K562 (cell line): Measurements from ENCODE around the gene C1orf174.

ENCODE experiments used
- EZH2 ChIP-seq: IDR thresholded peaks from 2 replicates; pipeline ENCODE4 v1.6.1; 2012; ENCODE audit warnings: low read depth, mild to moderate bottlenecking, inconsistent platforms, low read length, borderline replicate concordance
- NR3C1 ChIP-seq: sonication (generic); formaldehyde crosslinking; IDR thresholded peaks from 2 replicates; pipeline ENCODE4 v1.8.1; 2022; ENCODE audit warnings: missing genetic modification reagents
- NRF1 ChIP-seq, 2 experiments: fragments of 450-650 bp; IDR thresholded peaks in 1 of 2; conservative IDR thresholded peaks in 1 of 2; 2 replicates each; pipeline ENCODE4 v1.6.1; 2014; ENCODE audit warnings: mild to moderate bottlenecking in 2 of 2
- PHF20 ChIP-seq: fragments of 450-650 bp; IDR thresholded peaks from 2 replicates; pipeline ENCODE4 v1.6.1; 2018; ENCODE audit not compliant: partially characterized antibody
- POLR2A ChIP-seq: fragments of 450-650 bp; conservative IDR thresholded peaks from 2 replicates; pipeline ENCODE4 v1.6.1; 2016
- POLR2AphosphoS5 ChIP-seq: IDR thresholded peaks from 2 replicates; pipeline ENCODE4 v1.6.1; 2011; ENCODE audit warnings: mild to moderate bottlenecking, low read depth, low read length, moderate library complexity; ENCODE audit not compliant: control insufficient read depth, insufficient read depth
- USF2 ChIP-seq: sonication (generic); formaldehyde crosslinking; IDR thresholded peaks from 2 replicates; pipeline ENCODE4 v1.5.0; 2020; ENCODE audit warnings: missing genetic modification reagents
- YBX1 ChIP-seq: fragments of 450-650 bp; IDR thresholded peaks from 2 replicates; pipeline ENCODE4 v1.7.1; 2016; ENCODE audit warnings: mild to moderate bottlenecking
- TF ChIP-seq, protein P1 (sequence below), 3 experiments: IDR thresholded peaks in 2 of 3; conservative IDR thresholded peaks in 1 of 3; 2 replicates each; pipeline ENCODE4 v1.5.1; 2011 to 2012; ENCODE audit warnings: low read length in 3 of 3, mild to moderate bottlenecking in 3 of 3, control low read depth in 2 of 3, improper control_type of control experiment in 1 of 3, inconsistent platforms in 1 of 3, low read depth in 1 of 3, mixed read lengths in 1 of 3, moderate library complexity in 1 of 3; ENCODE audit not compliant: insufficient read depth in 2 of 3
- TF ChIP-seq, protein P2 (sequence below): sonication (generic); formaldehyde crosslinking; IDR thresholded peaks from 2 replicates; pipeline ENCODE4 v1.8.1; 2022; ENCODE audit warnings: missing genetic modification reagents
- TF ChIP-seq, protein P3 (sequence below), 2 experiments: fragments of 450-650 bp in 1 of 2; IDR thresholded peaks; 2 replicates each; pipeline ENCODE4 v1.6.1; 2011 to 2017; ENCODE audit warnings: low read depth in 2 of 2, antibody characterized with exemption in 1 of 2, borderline replicate concordance in 1 of 2, low read length in 1 of 2, mild to moderate bottlenecking in 1 of 2, mixed read lengths in 1 of 2; ENCODE audit not compliant: control insufficient read depth in 1 of 2

DNA sequence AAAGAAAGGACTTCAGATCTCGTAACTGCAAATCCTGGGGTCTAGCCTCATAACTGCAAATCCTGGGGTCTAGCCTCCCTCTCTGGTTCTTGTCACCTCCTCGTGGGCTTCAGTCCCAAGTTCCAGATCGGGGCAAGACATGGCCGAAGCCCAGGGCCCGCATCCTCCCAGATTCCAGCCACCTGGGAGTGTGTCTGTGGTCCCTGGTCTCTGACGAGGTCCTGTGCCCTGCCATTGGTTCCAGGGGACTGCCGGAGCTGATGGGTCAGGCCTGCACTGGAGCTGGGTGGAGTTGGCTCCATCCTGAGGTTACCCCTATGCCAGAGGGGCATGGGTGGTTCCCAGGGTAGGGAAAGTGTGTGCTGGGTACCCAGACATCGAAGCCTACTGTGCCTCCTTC, 17.7 kb upstream of the C1orf174 start:
- TF ChIP-seq PHF20 (no peak), NR3C1 (CRISPR knock-in tag) (no peak), POLR2A (no peak), USF2 (CRISPR knock-in tag) (no peak), YBX1 (no peak), NRF1 (conservative IDR thresholded peaks at IDR 0.05 in 1 of 2, IDR thresholded peaks at IDR 0.05 in 1 of 2) (no peak), EZH2 (no peak), POLR2AphosphoS5 (no peak)
- TF ChIP-seq, protein P1, sequence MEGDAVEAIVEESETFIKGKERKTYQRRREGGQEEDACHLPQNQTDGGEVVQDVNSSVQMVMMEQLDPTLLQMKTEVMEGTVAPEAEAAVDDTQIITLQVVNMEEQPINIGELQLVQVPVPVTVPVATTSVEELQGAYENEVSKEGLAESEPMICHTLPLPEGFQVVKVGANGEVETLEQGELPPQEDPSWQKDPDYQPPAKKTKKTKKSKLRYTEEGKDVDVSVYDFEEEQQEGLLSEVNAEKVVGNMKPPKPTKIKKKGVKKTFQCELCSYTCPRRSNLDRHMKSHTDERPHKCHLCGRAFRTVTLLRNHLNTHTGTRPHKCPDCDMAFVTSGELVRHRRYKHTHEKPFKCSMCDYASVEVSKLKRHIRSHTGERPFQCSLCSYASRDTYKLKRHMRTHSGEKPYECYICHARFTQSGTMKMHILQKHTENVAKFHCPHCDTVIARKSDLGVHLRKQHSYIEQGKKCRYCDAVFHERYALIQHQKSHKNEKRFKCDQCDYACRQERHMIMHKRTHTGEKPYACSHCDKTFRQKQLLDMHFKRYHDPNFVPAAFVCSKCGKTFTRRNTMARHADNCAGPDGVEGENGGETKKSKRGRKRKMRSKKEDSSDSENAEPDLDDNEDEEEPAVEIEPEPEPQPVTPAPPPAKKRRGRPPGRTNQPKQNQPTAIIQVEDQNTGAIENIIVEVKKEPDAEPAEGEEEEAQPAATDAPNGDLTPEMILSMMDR (IDR thresholded peaks at IDR 0.05 in 2 of 3, conservative IDR thresholded peaks at IDR 0.05 in 1 of 3; ENCODE audit: insufficient read depth in 2 of 3, low read depth in 1 of 3, low read length in 3 of 3), result no peak
- TF ChIP-seq, protein P2, sequence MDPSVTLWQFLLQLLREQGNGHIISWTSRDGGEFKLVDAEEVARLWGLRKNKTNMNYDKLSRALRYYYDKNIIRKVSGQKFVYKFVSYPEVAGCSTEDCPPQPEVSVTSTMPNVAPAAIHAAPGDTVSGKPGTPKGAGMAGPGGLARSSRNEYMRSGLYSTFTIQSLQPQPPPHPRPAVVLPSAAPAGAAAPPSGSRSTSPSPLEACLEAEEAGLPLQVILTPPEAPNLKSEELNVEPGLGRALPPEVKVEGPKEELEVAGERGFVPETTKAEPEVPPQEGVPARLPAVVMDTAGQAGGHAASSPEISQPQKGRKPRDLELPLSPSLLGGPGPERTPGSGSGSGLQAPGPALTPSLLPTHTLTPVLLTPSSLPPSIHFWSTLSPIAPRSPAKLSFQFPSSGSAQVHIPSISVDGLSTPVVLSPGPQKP (CRISPR knock-in tag), result no peak
- TF ChIP-seq, protein P3, sequence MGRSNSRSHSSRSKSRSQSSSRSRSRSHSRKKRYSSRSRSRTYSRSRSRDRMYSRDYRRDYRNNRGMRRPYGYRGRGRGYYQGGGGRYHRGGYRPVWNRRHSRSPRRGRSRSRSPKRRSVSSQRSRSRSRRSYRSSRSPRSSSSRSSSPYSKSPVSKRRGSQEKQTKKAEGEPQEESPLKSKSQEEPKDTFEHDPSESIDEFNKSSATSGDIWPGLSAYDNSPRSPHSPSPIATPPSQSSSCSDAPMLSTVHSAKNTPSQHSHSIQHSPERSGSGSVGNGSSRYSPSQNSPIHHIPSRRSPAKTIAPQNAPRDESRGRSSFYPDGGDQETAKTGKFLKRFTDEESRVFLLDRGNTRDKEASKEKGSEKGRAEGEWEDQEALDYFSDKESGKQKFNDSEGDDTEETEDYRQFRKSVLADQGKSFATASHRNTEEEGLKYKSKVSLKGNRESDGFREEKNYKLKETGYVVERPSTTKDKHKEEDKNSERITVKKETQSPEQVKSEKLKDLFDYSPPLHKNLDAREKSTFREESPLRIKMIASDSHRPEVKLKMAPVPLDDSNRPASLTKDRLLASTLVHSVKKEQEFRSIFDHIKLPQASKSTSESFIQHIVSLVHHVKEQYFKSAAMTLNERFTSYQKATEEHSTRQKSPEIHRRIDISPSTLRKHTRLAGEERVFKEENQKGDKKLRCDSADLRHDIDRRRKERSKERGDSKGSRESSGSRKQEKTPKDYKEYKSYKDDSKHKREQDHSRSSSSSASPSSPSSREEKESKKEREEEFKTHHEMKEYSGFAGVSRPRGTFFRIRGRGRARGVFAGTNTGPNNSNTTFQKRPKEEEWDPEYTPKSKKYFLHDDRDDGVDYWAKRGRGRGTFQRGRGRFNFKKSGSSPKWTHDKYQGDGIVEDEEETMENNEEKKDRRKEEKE (IDR thresholded peaks at IDR 0.05; ENCODE audit: borderline replicate concordance in 1 of 2, control insufficient read depth in 1 of 2, low read depth in 2 of 2, low read length in 1 of 2), result no peak
